Ovary (tissue), 3 donors: ENCODE results near the gene RXYLT1.

ENCODE experiments used
- EP300 ChIP-seq: sonication (generic); formaldehyde crosslinking; IDR thresholded peaks from one replicate; pipeline ENCODE4 v1.6.1; 2017; ENCODE audit warnings: antibody characterized with exemption
- POLR2A ChIP-seq: fragments of 450-650 bp; IDR thresholded peaks from one replicate; pipeline ENCODE4 v1.6.1; 2017; ENCODE audit warnings: antibody characterized with exemption, mild to moderate bottlenecking, moderate library complexity
- TF ChIP-seq, protein P1 (sequence below), 3 donors: fragments of 450-650 bp in 2 of 3; fragments of 200-600 bp in 1 of 3; IDR thresholded peaks; one replicate each; pipeline versions ENCODE4 v1.5.1 to v1.8.0; 2016 to 2022; ENCODE audit warnings: antibody characterized with exemption in 3 of 3, mild to moderate bottlenecking in 1 of 3
- donor health status: DM: no; HTN: no; CAD: no.

- TF ChIP-seq, protein P1, sequence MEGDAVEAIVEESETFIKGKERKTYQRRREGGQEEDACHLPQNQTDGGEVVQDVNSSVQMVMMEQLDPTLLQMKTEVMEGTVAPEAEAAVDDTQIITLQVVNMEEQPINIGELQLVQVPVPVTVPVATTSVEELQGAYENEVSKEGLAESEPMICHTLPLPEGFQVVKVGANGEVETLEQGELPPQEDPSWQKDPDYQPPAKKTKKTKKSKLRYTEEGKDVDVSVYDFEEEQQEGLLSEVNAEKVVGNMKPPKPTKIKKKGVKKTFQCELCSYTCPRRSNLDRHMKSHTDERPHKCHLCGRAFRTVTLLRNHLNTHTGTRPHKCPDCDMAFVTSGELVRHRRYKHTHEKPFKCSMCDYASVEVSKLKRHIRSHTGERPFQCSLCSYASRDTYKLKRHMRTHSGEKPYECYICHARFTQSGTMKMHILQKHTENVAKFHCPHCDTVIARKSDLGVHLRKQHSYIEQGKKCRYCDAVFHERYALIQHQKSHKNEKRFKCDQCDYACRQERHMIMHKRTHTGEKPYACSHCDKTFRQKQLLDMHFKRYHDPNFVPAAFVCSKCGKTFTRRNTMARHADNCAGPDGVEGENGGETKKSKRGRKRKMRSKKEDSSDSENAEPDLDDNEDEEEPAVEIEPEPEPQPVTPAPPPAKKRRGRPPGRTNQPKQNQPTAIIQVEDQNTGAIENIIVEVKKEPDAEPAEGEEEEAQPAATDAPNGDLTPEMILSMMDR (IDR thresholded peaks at IDR 0.05), result no peak
- TF ChIP-seq POLR2A (no peak), EP300 (no peak)
Measured at GRCh38 chr12:63821781-63822251, 42.1 kb downstream of the RXYLT1 start.
